Measurements from ENCODE around the gene PRKCB. TPM values are rescaled to one million over a fixed set of nuclear protein-coding genes. Genes with fewer than 3 reads are reported as not detected.

The PRKCB gene
- polyA plus RNA-seq, 2 of the 4 experiments (the other 2 are of a cell fraction) = 0.09 to 0.22 TPM

GRCh38 chr16:23807028-23807427 is 28.8 kb upstream of the PRKCB start:
- TF ChIP-seq PBX3 (IDR thresholded peaks at IDR 0.05) (no peak), ESRRA (IDR thresholded peaks at IDR 0.05; ENCODE audit: borderline replicate concordance, low read length) (no peak), FOSL2 (IDR thresholded peaks at IDR 0.05) (no peak), FOSL2 (CRISPR knock-in tag; IDR thresholded peaks at IDR 0.05) (no peak), FOSB (CRISPR knock-in tag; IDR thresholded peaks at IDR 0.05) (no peak), RCOR1 (IDR thresholded peaks at IDR 0.05; ENCODE audit: low read depth, low read length) (no peak)
- ATAC-seq (no peak), FAIRE-seq (no peak), DNase-seq (ENCODE audit: low read depth in 1 of 2, low spot score in 1 of 2) (no peak)
- Histone ChIP-seq H3K9me3 (no peaks in the 10 kb centered on the region), H3K4me1 (0 out of 3 replicates have a peak, but pooled peaks cover 5% of the 10 kb centered on the region), H3K4me2 (no peak overlapping the region), H3K27ac (no peak overlapping the region), H3K4me3 (no peak overlapping the region)
- POLR2A ChIA-PET = no interaction called here
- CTCF ChIA-PET = interaction anchor here (0.8 to 4.2 kb wide), 5 partner anchors 200 to 698 kb away, joined by 3 to 13 read pairs (median 6); no protein-coding TSS in a partner anchor
- 0% methylated on average over 1 of the region's 1 CpG for WGBS (ENCODE audit: missing lambda C conversion rate)

GRCh38 chr16:23821467-23821866 is 14.3 kb upstream of the PRKCB start:
- Histone ChIP-seq H3K27ac (no peak overlapping the region), H3K9me3 (no peaks in the 10 kb centered on the region), H3K4me2 (no peak overlapping the region), H3K4me3 (no peak overlapping the region), H3K4me1 (no peaks in the 10 kb centered on the region)
- WGBS (ENCODE audit: missing lambda C conversion rate) = 19% methylated on average over 4 of the region's 4 CpGs
- TF ChIP-seq FOSL2 (IDR thresholded peaks at IDR 0.05) (no peak), FOSL2 (CRISPR knock-in tag; IDR thresholded peaks at IDR 0.05) (no peak), SREBF2 (IDR thresholded peaks at IDR 0.05) (no peak), HOXB5 (CRISPR knock-in tag; IDR thresholded peaks at IDR 0.05) (no peak), E2F6 (IDR thresholded peaks at IDR 0.05; ENCODE audit: borderline replicate concordance, low read depth) (no peak), RCOR1 (IDR thresholded peaks at IDR 0.05; ENCODE audit: low read depth, low read length) (no peak), CHD2 (IDR thresholded peaks at IDR 0.05; ENCODE audit: low read length, partially characterized antibody) (no peak), HES2 (IDR thresholded peaks at IDR 0.05) (no peak), KDM5A (IDR thresholded peaks at IDR 0.05) (no peak), BCL3 (IDR thresholded peaks at IDR 0.05) (no peak), MAFK (IDR thresholded peaks at IDR 0.05; ENCODE audit: partially characterized antibody) (no peak), ZFP36 (IDR thresholded peaks at IDR 0.05; ENCODE audit: borderline replicate concordance, partially characterized antibody) (no peak), EHMT2 (IDR thresholded peaks at IDR 0.05; ENCODE audit: low read depth) (no peak), RNF2 (IDR thresholded peaks at IDR 0.05; ENCODE audit: borderline replicate concordance, low read depth) (no peak), RARB (CRISPR knock-in tag; IDR thresholded peaks at IDR 0.05) (no peak), ESRRA (IDR thresholded peaks at IDR 0.05; ENCODE audit: borderline replicate concordance, low read length) (no peak), CBX8 (IDR thresholded peaks at IDR 0.05) (no peak), HOXB13 (CRISPR knock-in tag; IDR thresholded peaks at IDR 0.05; ENCODE audit: low read depth) (no peak)
- ChIA-PET CTCF (interaction anchor here (0.7 to 1.9 kb wide), 3 partner anchors 19 to 188 kb away, joined by 3 to 8 read pairs (median 3); no protein-coding TSS in a partner anchor), POLR2A (no interaction called here)
- ATAC-seq (no peak), FAIRE-seq (no peak), DNase-seq (ENCODE audit: low read depth in 1 of 2, low spot score in 1 of 2) (no peak)

Measured in A549 (cell line).